Tibial nerve (tissue), 4 donors: Measurements from ENCODE around the gene SUB1. TPM values are rescaled to one million over a fixed set of nuclear protein-coding genes. Genes with fewer than 3 reads are reported as not detected.
"Not testable (repeated sequence)": the region's sequence is repeated elsewhere in the genome, so short reads cannot be mapped to it uniquely, and the experiment has no call there.

Experiments used
- DNase-seq, 2 donors: peaks; one replicate each; pipeline ENCODE4 v3.0.0-alpha.2; 2019; ENCODE audit warnings: low spot score in 2 of 2
- H3K27ac ChIP-seq, 4 donors: fragments of 200-600 bp; sonication (generic) in 3 of 4; one replicate each; pipeline ENCODE4 v1.5.1; 2017 to 2019; ENCODE audit warnings: mild to moderate bottlenecking in 1 of 4
- H3K27me3 ChIP-seq, 2 donors: fragments of 200-600 bp; sonication (generic) in 1 of 2; one replicate each; pipeline versions ENCODE4 v1.5.1 to v1.6.0; 2017 to 2019
- H3K36me3 ChIP-seq, 3 donors: fragments of 200-600 bp; sonication (generic); one replicate each; pipeline ENCODE4 v1.5.1; 2018 to 2019
- H3K4me1 ChIP-seq, 4 donors: fragments of 200-600 bp; sonication (generic) in 3 of 4; one replicate each; pipeline ENCODE4 v1.5.1; 2017 to 2019
- H3K4me3 ChIP-seq, 4 donors: fragments of 200-600 bp; sonication (generic) in 3 of 4; one replicate each; pipeline ENCODE4 v1.5.1; 2017 to 2019; ENCODE audit warnings: mild to moderate bottlenecking in 1 of 4, moderate library complexity in 1 of 4
- H3K9me3 ChIP-seq, 4 donors: fragments of 200-600 bp; sonication (generic) in 3 of 4; one replicate each; pipeline ENCODE4 v1.5.1; 2017 to 2019
- EP300 ChIP-seq, 2 donors: sonication (generic); formaldehyde crosslinking; IDR thresholded peaks; one replicate each; pipeline ENCODE4 v1.6.1; 2017; ENCODE audit warnings: antibody characterized with exemption in 2 of 2, mild to moderate bottlenecking in 1 of 2
- POLR2A ChIP-seq, 2 donors: fragments of 450-650 bp; IDR thresholded peaks; one replicate each; pipeline ENCODE4 v1.6.1; 2017; ENCODE audit warnings: antibody characterized with exemption in 2 of 2, mild to moderate bottlenecking in 2 of 2, moderate library complexity in 2 of 2
- WGBS, 2 donors: methylation state at CpG; one replicate each; pipeline ENCODE4 v1.1.5; 2018; 5-methylcytosine and 5-hydroxymethylcytosine counted together
- total RNA-seq, 4 donors: library from RNA; depleted of rRNA; stranded (reverse); fragments of >200 nt; gene quantifications; one replicate each; pipeline ENCODE4 v1.1.0, GENCODE V29; 2016
- TF ChIP-seq, protein P1 (sequence below), 5 experiments: fragments of 200-600 bp in 3 of 5; fragments of 450-650 bp in 2 of 5; sonication (generic) in 3 of 5; IDR thresholded peaks; one replicate each; pipeline ENCODE4 v1.5.1; 2016 to 2019; ENCODE audit warnings: antibody characterized with exemption in 5 of 5, mild to moderate bottlenecking in 3 of 5, moderate library complexity in 2 of 5

The SUB1 gene
- total RNA-seq, 4 donors from 2014 or later = 78.0 to 110 (median 88.6) TPM

- peaks cover 0 to 5% (median 0%) of the 10 kb centered on the region in 4 donors for H3K9me3 ChIP-seq
- TF ChIP-seq POLR2A (IDR thresholded peaks at IDR 0.05) = no peak
- TF ChIP-seq EP300 (IDR thresholded peaks at IDR 0.05) = no peak
- TF ChIP-seq, protein P1, sequence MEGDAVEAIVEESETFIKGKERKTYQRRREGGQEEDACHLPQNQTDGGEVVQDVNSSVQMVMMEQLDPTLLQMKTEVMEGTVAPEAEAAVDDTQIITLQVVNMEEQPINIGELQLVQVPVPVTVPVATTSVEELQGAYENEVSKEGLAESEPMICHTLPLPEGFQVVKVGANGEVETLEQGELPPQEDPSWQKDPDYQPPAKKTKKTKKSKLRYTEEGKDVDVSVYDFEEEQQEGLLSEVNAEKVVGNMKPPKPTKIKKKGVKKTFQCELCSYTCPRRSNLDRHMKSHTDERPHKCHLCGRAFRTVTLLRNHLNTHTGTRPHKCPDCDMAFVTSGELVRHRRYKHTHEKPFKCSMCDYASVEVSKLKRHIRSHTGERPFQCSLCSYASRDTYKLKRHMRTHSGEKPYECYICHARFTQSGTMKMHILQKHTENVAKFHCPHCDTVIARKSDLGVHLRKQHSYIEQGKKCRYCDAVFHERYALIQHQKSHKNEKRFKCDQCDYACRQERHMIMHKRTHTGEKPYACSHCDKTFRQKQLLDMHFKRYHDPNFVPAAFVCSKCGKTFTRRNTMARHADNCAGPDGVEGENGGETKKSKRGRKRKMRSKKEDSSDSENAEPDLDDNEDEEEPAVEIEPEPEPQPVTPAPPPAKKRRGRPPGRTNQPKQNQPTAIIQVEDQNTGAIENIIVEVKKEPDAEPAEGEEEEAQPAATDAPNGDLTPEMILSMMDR (IDR thresholded peaks at IDR 0.05) = no peak
- H3K36me3 ChIP-seq = no peaks in the 10 kb centered on the region
- H3K27me3 ChIP-seq = no peaks in the 10 kb centered on the region
- H3K4me1 ChIP-seq = no peaks in the 10 kb centered on the region
- H3K27ac ChIP-seq = no peak overlapping the region
- DNase-seq = no peak
- no peak overlapping the region for H3K4me3 ChIP-seq
- WGBS, 2 donors = 75 to 79% methylated on average over 1 of the region's 1 CpG
Observed at GRCh38 chr5:32571128-32571527, 14.2 kb upstream of the SUB1 start.

DNA sequence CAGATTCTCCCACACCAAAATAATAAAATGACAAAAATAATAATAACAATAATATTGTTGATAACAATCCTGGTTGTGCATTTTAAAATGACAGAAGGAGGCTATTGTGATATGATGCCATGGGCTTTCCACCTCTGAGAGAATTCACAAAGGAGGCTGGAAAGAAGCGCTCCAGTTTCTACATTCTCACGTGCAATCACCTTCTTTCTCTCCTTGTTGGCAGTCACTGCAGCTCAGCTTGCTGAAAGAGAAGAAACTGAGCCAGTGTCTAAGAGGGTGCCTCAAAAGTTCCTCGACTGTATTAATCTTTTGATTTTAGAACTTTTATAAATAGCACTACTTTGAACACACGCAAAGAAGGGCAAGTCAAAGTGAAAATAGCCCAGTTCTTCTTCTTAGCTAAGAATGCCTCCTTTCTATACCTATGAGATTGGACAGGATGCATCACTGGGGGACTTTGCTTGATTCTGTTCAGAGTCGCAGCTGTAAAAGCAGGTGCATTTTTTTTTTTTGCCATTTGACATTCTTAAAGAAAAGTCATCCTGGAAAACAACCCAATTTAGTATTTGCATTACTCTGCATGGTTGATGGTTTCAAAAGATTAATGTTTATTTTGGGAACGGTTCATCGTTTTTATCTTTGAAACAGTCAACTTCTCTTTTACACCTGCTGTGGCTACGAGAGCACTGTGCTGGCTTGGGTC is 12.4 kb upstream of the SUB1 start:
- Histone ChIP-seq H3K9me3 (no peaks in the 10 kb centered on the region), H3K27me3 (no peaks in the 10 kb centered on the region), H3K4me1 (no peaks in the 10 kb centered on the region), H3K27ac (no peak overlapping the region), H3K36me3 (no peaks in the 10 kb centered on the region), H3K4me3 (no peak overlapping the region)
- DNase-seq = no peak
- TF ChIP-seq EP300 (IDR thresholded peaks at IDR 0.05) = no peak
- no peak for TF ChIP-seq POLR2A (IDR thresholded peaks at IDR 0.05)
- TF ChIP-seq, protein P1 (IDR thresholded peaks at IDR 0.05) = no peak
- WGBS, 2 donors = 67 to 69% methylated on average over 8 of the region's 8 CpGs

- H3K27me3 ChIP-seq, H3K36me3 ChIP-seq, H3K27ac ChIP-seq, H3K4me1 ChIP-seq, H3K4me3 ChIP-seq, H3K9me3 ChIP-seq, DNase-seq: not testable (repeated sequence)
- 81 to 85% methylated on average over 3 of the region's 3 CpGs for WGBS, 2 donors
Observed at GRCh38 chr5:32573481-32573854, 11.9 kb upstream of the SUB1 start.

DNA sequence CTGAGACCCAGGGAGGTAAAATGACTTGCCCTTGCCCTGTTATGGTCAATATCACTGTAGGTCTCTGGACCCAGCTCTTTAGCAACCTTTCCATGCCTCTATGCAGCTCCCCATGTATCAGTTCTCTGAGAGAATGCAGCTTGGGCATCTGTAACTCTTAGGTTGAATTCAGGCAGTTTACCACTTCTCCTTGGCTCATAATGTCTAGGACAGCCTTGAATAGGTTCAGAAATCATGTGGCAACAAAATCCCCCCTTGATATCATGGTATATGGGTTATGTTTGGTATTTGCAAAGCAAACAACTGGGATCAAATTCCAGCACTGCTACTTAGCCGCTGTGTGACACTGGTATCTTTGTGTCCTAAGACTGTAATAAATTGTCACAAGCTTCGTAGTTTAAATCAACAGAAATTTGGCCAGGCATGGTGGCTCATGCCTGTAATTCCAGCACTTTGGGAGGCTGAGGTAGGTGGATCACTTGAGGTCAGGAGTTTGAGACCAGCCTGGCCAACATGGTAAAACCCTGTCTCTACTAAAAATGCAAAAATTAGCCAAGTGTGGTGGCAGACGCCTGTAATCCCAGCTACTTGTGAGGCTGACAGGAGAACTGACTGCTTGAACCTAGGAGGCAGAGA is 10.7 kb upstream of the SUB1 start:
- Histone ChIP-seq H3K4me3 (no peak overlapping the region), H3K27me3 (no peaks in the 10 kb centered on the region), H3K27ac (no peak overlapping the region), H3K36me3 (no peaks in the 10 kb centered on the region), H3K9me3 (no peaks in the 10 kb centered on the region), H3K4me1 (no peaks in the 10 kb centered on the region)
- no peak for DNase-seq
- 51 to 54% methylated on average over 3 of the region's 3 CpGs for WGBS, 2 donors
- TF ChIP-seq EP300 (IDR thresholded peaks at IDR 0.05) (no peak), POLR2A (IDR thresholded peaks at IDR 0.05) (no peak)
- TF ChIP-seq, protein P1 (IDR thresholded peaks at IDR 0.05) = no peak

- WGBS, 2 donors = 80 to 90% methylated on average over 3 of the region's 3 CpGs
- Histone ChIP-seq H3K9me3 (no peaks in the 10 kb centered on the region), H3K4me3 (no peak overlapping the region), H3K27ac (no peak overlapping the region), H3K36me3 (no peaks in the 10 kb centered on the region), H3K27me3 (no peaks in the 10 kb centered on the region), H3K4me1 (no peaks in the 10 kb centered on the region)
- TF ChIP-seq, protein P1 (IDR thresholded peaks at IDR 0.05) = no peak
- TF ChIP-seq POLR2A (IDR thresholded peaks at IDR 0.05) (no peak), EP300 (IDR thresholded peaks at IDR 0.05) (no peak)
- DNase-seq = no peak
Observed at GRCh38 chr5:32578363-32578762, 7.0 kb upstream of the SUB1 start.
